ENCODE data around the gene RAB11FIP4. TPM values are rescaled to one million over a fixed set of nuclear protein-coding genes. Genes with fewer than 3 reads are reported as not detected.

Gene RAB11FIP4
- total RNA-seq, 1 experiment from 2014 or later: 15.1 TPM

DNA sequence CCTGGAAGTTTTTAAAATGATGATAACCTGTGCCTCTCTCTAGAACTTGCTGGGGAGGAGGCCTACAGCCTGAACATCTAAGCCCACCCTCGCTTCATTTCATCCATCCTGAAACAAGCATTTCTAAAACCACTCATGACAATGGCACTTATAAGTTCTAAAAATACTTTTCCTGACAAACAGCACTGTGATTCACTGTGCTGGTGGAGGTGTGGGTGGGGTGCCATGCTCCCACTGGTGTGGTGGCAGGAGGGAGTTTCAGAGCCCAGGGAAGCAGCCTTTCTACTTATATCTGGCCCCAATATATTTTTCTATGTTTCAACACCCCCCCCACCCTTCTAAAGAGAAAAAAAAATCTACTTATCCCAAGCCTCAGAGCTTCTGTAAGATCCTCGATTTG is 52.6 kb downstream of the RAB11FIP4 start:
- no TSS peak for BruUV-seq (replicated peaks)
- no peak overlapping the region for H3K9ac ChIP-seq (ENCODE audit: low read length)
- H2AFZ ChIP-seq (ENCODE audit: low read depth, low read length, poor library complexity, severe bottlenecking): no peak overlapping the region
- DNase-seq (ENCODE audit: low read depth, low spot score) (no peak), ATAC-seq (no peak)
- H3K4me1 ChIP-seq (ENCODE audit: control insufficient read depth in 1 of 2, insufficient read depth in 2 of 2, low read length in 2 of 2): peaks cover 0 to 5% of the 10 kb centered on the region in 2 experiments; a peak in 2 of 4 replicates
- TF ChIP-seq FOSL1 (IDR thresholded peaks at IDR 0.05; ENCODE audit: low read depth): no peak
- no peak for TF ChIP-seq EGR1 (IDR thresholded peaks at IDR 0.05; ENCODE audit: low read depth)
- TF ChIP-seq ZFX (IDR thresholded peaks at IDR 0.05): no peak
- TF ChIP-seq SRF (IDR thresholded peaks at IDR 0.05; ENCODE audit: low read depth): no peak
- TF ChIP-seq, protein P1, sequence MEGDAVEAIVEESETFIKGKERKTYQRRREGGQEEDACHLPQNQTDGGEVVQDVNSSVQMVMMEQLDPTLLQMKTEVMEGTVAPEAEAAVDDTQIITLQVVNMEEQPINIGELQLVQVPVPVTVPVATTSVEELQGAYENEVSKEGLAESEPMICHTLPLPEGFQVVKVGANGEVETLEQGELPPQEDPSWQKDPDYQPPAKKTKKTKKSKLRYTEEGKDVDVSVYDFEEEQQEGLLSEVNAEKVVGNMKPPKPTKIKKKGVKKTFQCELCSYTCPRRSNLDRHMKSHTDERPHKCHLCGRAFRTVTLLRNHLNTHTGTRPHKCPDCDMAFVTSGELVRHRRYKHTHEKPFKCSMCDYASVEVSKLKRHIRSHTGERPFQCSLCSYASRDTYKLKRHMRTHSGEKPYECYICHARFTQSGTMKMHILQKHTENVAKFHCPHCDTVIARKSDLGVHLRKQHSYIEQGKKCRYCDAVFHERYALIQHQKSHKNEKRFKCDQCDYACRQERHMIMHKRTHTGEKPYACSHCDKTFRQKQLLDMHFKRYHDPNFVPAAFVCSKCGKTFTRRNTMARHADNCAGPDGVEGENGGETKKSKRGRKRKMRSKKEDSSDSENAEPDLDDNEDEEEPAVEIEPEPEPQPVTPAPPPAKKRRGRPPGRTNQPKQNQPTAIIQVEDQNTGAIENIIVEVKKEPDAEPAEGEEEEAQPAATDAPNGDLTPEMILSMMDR (IDR thresholded peaks at IDR 0.05 in 2 of 3, conservative IDR thresholded peaks at IDR 0.05 in 1 of 3; ENCODE audit: borderline replicate concordance in 1 of 3, insufficient read depth in 1 of 3, low read depth in 2 of 3, low read length in 2 of 3): no peak
- TF ChIP-seq CEBPB (IDR thresholded peaks at IDR 0.05; ENCODE audit: low read depth): no peak
- CTCF ChIA-PET: interaction anchor here (1.2 kb wide), 1 partner anchor 80 kb away, joined by 3 read pairs; no protein-coding TSS in a partner anchor
- intact Hi-C loops (cut with micrococcal nuclease): no loop called here
- H3K9me3 ChIP-seq (ENCODE audit: control insufficient read depth in 1 of 2, insufficient read depth in 1 of 2, low read depth in 1 of 2, low read length in 2 of 2): no peaks in the 10 kb centered on the region
- H3K79me2 ChIP-seq (ENCODE audit: insufficient read depth, low read length): no peaks in the 10 kb centered on the region
- POLR2A ChIA-PET: no interaction called here
- no peak overlapping the region for H3K4me3 ChIP-seq (replicated peaks in 1 of 2; ENCODE audit: low read depth in 1 of 2, low read length in 2 of 2)
- H4K20me1 ChIP-seq (ENCODE audit: insufficient read depth): no peaks in the 10 kb centered on the region
- RAD21 ChIA-PET (ENCODE audit: low non-redundant PET in 1 of 2, low total read pairs in 2 of 2, uncharacterized antibody in 2 of 2, unreplicated experiment in 2 of 2): no interaction called here
- no peaks in the 10 kb centered on the region for H3K36me3 ChIP-seq (ENCODE audit: control insufficient read depth in 1 of 2, insufficient read depth in 2 of 2, low read length in 2 of 2)
- no peak overlapping the region for H3K4me2 ChIP-seq (ENCODE audit: low read length)
- no peaks in the 10 kb centered on the region for H3K9me2 ChIP-seq (ENCODE audit: insufficient read depth)
- H3K27me3 ChIP-seq (ENCODE audit: insufficient read depth, low read length): no peaks in the 10 kb centered on the region
- H3K27ac ChIP-seq (ENCODE audit: low read depth, low read length): no peak overlapping the region

DNA sequence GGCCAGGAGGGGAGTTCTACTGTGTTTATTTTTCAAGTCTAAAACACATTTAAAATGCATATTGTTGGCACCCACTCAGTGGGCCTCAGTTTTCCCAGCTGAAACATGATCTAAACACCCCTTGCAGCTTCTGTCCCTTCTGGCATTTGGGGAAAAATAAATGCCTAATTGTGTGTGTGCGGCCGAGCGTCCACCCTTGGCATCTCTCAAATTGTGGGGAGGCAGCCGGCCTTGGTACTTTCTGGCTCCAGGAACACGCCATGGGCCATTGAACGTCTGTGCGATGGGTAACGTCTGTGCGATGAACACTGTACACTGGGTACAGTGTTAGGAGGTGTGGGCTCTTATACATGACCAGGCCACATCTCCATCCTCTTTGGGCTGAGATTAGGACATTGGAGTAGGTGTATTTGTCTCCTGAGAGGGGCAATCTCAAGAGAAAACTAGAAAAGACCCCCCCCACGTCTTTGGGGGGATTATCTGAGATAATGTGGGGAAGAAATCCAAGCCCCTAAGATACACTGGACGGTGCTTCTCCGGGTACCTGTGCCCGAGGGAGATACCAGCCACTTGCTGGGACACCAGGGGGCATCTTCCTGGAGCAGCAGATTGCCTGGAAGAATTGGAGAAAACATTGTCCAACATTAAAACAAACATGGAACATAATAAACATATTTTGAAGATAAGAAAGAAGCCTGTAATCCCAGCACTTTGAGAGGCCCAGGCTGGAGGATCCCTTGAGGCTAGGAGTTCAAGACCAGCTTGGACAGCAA is 54.9 kb downstream of the RAB11FIP4 start:
- no TSS peak for BruUV-seq (replicated peaks)
- no peak for TF ChIP-seq SIN3A (IDR thresholded peaks at IDR 0.05; ENCODE audit: low read depth)
- no peak for TF ChIP-seq EGR1 (IDR thresholded peaks at IDR 0.05; ENCODE audit: low read depth)
- TF ChIP-seq CBX3 (IDR thresholded peaks at IDR 0.05; ENCODE audit: low read depth): no peak
- TF ChIP-seq, protein P1 (IDR thresholded peaks at IDR 0.05 in 2 of 3, conservative IDR thresholded peaks at IDR 0.05 in 1 of 3; ENCODE audit: borderline replicate concordance in 1 of 3, insufficient read depth in 1 of 3, low read depth in 2 of 3, low read length in 2 of 3): peak; percentile 37 to 49 (median 38); a peak in 5 of 6 replicates
- no peak for TF ChIP-seq POLR2AphosphoS5 (IDR thresholded peaks at IDR 0.05; ENCODE audit: low read depth, low read length)
- TF ChIP-seq, protein P2, sequence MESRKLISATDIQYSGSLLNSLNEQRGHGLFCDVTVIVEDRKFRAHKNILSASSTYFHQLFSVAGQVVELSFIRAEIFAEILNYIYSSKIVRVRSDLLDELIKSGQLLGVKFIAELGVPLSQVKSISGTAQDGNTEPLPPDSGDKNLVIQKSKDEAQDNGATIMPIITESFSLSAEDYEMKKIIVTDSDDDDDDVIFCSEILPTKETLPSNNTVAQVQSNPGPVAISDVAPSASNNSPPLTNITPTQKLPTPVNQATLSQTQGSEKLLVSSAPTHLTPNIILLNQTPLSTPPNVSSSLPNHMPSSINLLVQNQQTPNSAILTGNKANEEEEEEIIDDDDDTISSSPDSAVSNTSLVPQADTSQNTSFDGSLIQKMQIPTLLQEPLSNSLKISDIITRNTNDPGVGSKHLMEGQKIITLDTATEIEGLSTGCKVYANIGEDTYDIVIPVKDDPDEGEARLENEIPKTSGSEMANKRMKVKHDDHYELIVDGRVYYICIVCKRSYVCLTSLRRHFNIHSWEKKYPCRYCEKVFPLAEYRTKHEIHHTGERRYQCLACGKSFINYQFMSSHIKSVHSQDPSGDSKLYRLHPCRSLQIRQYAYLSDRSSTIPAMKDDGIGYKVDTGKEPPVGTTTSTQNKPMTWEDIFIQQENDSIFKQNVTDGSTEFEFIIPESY (IDR thresholded peaks at IDR 0.05; ENCODE audit: extremely low read depth, insufficient replicate concordance, low read length): no peak
- no peak for TF ChIP-seq YY1 (IDR thresholded peaks at IDR 0.05; ENCODE audit: extremely low read depth, insufficient replicate concordance, low read depth, low read length)
- no peak for TF ChIP-seq EZH2phosphoT487 (IDR thresholded peaks at IDR 0.05; ENCODE audit: borderline replicate concordance)

More for the DNA sequence above, 54.9 kb downstream of the RAB11FIP4 start:
- ChIA-PET RAD21 (ENCODE audit: low non-redundant PET in 1 of 2, low total read pairs in 2 of 2, uncharacterized antibody in 2 of 2, unreplicated experiment in 2 of 2) (no interaction called here), CTCF (no interaction called here), POLR2A (no interaction called here)
- no peak overlapping the region for H3K9ac ChIP-seq (ENCODE audit: low read length)
- peaks cover 0 to 12% of the 10 kb centered on the region in 2 experiments; a peak in 2 of 4 replicates for H3K4me1 ChIP-seq (ENCODE audit: control insufficient read depth in 1 of 2, insufficient read depth in 2 of 2, low read length in 2 of 2)
- no peaks in the 10 kb centered on the region for H3K79me2 ChIP-seq (ENCODE audit: insufficient read depth, low read length)
- no peak overlapping the region for H3K4me2 ChIP-seq (ENCODE audit: low read length)
- no peaks in the 10 kb centered on the region for H4K20me1 ChIP-seq (ENCODE audit: insufficient read depth)
- H3K9me3 ChIP-seq (ENCODE audit: control insufficient read depth in 1 of 2, insufficient read depth in 1 of 2, low read depth in 1 of 2, low read length in 2 of 2): no peaks in the 10 kb centered on the region
- no peak overlapping the region for H3K27ac ChIP-seq (ENCODE audit: low read depth, low read length)
- H3K9me2 ChIP-seq (ENCODE audit: insufficient read depth): no peaks in the 10 kb centered on the region
- no peaks in the 10 kb centered on the region for H3K27me3 ChIP-seq (ENCODE audit: insufficient read depth, low read length)
- intact Hi-C loops (cut with micrococcal nuclease): loop anchor here (2.0 kb wide), 2 partner anchors 62 to 78 kb away; no protein-coding TSS in a partner anchor
- no peak overlapping the region for H2AFZ ChIP-seq (ENCODE audit: low read depth, low read length, poor library complexity, severe bottlenecking)
- no peaks in the 10 kb centered on the region for H3K36me3 ChIP-seq (ENCODE audit: control insufficient read depth in 1 of 2, insufficient read depth in 2 of 2, low read length in 2 of 2)
- H3K4me3 ChIP-seq (replicated peaks in 1 of 2; ENCODE audit: low read depth in 1 of 2, low read length in 2 of 2): no peak overlapping the region
- ATAC-seq (no peak; the same call in 1 of the 2 replicates), DNase-seq (ENCODE audit: low read depth, low spot score) (no peak)

Measured in HCT116 (cell line).